ENCODE results near the gene CLMN.

Gene CLMN

DNA sequence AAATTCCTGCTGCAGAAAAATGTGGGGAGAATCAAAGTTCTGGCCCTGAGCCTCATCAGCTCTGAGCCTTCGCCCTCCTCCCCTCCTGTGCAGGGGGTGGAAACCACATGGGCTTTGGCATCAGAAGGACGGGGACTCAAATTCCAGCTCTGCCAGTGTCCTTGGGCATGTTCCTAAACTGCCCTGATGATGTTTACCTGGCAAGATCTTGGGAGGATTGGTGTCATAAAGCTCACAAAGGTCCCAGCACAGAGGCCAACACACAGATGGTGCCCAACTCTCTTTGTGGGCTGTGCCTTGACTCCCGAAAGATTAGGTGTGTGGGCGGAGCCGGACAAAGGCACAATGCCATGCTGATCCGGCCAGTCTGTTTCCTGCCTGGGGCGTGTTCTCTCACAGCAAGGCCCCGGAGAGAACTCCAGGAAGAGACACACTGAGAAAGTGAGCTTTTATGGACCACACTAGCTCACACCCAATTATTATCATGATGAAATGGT, 20.5 kb upstream of the CLMN start:
- no peak for DNase-seq

DNA sequence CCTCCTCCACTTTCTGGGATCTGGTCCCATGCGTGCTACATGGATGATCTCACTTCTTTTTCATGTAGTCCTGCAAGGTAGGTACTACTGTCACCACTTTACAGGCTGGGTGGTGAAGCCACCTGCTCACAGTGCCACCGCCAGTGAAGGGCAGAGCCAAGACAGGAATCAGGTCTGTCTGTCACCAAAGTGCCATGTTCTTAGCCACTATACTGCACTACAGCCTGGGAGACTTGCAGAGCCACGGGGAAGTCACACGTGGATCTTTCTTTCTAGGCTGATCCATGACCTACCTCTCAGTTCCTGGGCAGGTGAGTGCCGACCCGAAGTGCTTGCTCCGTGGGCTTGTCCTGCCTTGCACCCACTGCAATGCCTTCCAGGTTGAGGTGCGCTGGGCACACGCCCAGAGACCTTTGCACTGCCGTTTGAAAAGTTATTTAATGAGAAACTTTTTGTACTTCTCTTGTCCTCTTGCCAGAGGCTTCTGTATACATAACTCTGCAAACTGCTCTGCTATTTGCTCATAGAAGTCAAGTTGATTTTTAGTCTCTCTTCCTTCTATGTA, 19.7 kb upstream of the CLMN start:
- no peak for DNase-seq

DNA sequence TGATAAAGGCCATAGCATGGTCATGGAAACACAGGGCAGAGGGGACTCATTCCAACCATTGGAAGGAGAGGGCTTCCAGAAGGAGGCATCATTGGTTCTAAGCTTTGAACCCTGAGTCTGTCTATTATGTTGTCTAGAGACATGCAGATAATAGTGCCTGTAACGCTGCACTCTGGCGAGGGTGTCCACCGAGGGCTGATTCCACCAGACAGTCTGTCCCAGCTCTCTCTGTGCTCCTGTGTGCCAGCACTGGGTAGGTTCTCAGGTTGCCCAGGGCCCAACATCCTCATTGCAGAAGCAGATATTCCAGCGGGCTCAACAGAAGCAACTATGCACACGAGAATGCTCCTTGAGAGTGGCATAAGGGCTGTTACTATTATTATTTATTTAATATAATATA, 18.7 kb upstream of the CLMN start:
- DNase-seq = no peak

DNA sequence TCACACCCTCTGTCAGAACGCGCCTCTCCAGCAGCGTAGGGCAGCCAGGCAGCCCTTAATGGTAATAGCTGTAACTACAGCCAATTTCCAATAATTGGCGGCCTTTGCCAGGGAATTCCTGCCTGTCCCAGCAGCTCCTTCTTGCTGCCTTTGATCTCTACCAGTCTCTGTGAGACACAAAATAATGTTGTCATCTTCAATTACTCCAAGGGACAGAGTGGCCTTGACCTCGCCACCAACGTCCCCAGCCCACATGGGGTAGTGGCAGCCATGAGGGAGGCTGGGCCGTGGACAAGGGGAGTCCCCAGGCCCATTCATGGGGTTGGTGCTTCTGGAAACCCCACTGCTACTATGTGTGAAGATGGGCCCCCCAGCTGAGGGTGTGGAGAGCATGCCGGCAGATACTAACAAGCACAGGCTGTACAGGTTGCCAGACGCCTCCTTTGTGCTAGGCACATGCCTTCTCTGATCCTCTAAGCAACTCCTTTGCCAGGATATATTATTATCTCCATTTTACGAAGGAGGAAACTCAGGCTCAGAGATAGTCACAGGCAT, 17.4 kb upstream of the CLMN start:
- DNase-seq = no peak

DNA sequence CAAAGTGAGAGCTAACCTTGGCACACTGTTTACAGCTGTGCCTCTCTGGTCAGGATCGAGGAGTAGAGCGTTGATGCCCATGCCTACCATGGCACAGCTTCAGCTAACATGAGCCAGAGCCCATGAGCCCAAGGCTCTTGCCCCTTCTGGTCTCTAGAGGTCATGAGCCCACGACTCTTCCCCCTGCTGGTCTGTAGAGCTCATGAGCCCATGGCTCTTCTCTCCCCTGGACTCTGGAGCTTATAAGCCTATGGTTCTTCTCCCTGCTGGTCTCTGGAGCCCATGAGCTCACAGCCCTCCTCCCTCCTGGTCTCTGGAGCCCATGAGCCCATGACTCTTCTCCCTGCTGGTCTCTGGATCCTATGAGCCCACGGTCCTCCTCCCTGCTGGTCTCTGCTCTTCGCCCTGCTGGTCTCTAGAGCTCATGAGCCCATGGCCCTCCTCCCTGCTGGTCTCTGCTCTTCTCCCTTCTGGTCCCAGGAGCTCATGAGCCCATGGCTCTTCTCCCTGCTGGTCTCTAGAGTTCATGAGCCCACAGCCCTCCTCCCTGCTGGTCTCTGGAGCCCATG, 16.6 kb upstream of the CLMN start:
- no peak for DNase-seq

DNA sequence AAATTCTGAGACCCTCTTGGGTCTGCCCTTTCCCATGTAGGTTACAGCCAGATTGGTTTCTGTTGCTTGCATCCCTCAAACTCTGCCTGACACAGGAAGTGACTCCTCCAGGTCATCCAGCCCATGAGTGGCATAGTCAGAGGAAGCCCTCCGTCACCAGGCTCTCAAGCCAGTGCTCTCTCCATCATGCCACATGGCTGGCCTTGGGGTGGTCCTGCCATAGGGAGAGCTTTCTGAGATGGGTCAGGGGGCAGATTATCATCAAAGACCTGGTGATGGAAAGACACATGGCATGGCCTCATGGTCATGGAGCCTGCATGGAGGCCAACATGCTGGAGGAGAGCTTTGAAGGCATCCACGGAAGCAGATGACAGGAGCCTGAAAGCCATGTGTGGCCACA, 15.4 kb upstream of the CLMN start:
- DNase-seq = no peak

DNA sequence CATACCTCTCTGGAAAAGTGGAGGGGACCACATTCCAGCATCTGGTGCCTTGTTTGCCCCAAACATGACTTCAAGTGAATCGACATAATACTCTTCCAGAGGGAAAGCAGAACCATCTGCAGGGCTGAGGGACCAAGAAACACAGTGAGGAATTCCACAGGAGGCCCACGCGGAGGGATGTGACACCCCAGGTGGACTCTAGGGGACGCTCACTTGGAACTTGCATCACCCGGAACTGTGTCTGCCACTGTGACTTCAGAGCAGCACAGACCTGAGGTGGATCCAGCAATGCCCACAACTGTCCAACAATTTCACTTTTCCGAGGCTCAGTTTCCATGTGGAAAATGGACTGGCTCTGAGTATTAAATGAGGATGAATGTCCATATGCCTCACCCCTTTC, 14.3 kb upstream of the CLMN start:
- no peak for DNase-seq

DNA sequence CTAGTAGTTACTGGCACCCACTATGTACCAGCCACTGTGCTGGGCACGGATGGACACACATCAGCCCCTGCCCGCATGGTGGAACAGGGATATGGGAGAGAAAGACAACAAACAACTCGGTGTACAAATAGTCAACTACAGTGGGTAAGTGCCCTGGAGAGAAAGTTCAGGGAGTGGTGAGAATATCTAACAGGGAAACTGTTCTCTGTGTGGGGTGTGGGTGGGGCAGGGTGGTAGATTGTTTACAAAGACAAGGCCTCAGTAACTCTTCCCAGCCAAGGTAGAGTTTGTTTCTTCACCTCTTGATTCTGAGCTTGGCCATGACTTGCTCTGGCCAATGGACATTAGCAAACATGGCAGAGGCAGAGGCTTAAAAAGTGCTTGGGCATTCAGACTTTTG, 12.9 kb upstream of the CLMN start:
- no peak for DNase-seq

DNA sequence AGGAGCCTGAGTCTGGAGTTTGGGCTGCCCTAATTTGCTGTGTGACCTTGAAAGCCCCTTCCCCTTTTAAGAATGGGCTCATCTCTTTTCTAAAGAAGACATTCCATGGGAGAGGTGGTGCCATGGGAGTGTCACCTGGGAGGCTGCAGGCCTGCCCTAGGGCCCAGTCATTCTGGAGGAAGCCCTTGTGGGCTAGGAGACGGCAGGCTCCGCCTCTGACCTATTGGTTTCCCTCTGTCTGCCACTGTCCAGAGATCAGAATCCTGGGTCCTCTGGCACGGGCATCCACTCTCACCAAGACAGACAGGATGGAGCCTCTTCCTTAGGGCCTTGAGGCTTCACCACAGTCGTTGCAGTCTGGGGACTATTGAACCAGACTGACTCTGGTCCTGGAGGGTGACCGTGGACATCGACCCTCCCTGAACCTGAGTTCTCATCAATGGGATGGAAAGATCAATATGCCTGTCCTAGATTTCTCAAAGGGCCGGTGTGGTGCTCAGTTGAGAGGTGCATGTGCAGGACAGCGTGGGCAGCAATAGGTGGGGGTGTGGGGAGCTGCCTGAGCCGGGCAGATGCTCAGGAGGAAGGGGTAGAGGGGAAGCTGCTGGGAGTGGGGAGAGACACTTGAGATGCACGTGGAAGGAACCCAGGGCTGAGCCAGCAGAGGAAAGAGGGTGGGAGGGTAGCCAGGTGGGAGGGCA, 12.2 kb upstream of the CLMN start:
- DNase-seq = no peak

DNA sequence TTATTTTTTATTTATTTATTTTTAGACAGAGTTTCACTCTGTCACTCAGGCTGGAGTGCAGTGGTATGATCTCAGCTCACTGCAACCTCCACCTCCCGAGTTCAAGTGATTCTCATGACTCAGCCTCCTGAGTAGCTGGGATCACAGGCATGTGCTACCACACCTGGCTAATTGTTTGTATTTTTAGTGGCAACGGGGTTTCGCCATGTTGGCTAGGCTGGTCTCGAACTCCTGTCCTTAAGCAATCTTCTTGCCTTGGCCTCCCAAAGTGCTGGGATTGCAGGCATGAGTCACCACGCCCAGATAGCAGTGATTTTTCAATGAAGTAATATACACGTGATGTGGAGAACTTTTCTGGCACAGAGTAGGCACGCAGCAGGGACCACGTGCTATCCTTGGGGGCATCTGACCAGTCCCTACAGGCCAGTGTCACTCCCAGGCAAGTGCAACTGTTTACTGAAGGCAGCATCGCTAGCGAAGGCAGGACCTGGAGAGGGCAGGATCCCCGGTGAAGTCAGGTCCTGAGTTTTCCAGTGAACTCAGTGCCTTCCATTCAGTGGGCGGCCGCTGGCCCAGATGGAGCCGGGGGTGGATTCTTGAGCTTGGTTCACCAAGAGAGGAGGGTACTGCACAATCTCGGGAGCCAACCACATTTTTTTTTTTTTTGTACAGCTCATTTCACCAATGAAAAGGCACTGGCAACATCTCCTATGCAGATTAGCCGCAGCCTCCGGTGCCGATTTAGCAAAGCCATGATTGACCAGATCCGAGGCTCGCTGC, 11.1 kb upstream of the CLMN start:
- DNase-seq = no peak

DNA sequence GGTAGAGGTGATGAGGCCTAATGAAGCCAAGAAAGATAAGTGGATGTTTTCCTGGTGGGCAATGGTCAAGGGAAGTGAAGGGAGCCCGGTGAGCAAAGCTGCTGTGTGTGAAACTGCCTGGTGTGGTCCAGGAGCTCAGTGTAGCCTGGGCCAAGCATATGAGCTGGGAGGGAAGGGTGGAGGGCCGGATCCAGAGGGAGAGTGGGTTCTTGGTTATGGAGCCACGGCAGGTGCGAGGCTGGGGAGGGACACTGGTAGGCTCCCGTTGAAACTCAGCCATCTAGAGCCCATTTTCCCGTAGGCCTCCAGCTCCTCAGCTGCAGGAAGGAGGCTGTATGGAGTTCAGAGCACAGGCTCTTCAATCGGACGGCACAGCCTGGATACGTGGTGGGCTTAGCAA, 10.2 kb upstream of the CLMN start:
- no peak for DNase-seq

DNA sequence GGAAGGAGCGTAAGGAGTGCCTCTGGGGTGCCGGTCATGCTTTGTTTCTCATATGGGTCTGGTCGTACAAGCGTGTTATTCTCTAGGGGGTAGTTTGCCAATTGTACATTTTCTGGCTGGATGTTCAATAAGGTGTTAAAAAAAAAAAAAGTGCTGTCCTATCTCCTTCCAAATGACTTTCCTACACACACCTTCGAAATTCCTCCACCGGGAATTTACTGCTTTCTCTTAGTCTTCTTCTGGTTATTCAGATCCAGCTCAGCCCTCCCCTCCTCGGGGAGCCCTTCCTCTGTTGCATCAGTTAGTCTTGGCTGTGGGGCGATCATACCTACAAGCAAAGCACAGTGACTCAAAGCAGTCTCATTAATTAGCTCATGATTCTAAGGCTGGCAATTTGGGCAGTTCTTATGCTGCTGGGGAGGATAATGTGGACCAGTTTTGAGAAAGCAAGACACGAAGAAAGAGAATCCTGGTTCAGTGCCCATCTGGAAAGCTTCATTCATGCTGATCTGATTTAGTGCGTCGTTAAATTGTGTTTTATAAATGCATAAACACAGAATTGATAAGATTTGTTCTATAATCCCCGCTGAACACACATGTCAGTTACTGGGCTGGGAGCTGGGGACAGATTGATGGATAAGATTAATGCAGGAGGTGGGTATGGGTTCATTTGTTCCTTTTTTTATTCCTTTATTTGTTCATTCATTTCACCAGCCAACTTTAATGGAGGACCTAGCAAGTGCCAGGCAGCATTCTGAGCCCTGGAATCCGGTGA, 9.2 kb upstream of the CLMN start:
- no peak for DNase-seq

DNA sequence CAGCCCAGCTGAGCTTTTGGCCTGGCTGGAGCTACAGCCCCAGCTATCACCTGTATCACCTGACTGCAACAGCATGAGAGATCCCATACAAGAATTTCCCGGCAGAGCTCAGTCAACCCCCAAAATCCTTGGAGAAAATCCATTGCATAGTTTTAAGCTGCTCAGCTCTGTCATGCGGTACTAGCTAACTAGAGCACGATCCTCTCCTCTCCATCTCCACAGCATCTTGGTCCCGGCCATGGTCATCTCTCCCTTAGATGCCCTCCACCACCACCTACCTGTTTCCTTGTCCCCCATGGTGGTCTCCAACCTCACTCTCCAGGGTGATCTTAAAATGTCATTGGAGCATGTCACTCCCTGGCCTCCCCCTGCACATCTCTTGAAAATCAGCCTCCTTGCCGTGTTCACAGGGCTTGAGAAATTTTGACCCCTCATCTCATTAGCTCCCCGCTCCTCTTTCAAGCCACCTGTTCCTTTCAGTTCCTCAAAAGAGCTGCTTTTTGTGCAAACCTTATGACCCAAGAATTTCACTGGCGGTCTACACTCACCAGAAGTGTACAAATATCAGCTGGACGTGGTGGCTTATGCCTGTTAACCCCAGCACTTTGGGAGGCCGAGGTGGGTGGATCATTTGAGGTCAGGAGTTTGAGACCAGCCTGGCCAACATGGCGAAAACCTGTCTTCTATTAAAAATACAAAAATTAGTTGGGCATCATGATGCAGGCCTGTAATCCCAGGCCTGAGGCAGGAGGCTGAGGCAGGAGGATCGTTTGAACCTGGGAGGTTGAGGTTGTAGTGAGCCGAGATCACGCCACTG, 8.1 kb upstream of the CLMN start:
- DNase-seq = no peak

DNA sequence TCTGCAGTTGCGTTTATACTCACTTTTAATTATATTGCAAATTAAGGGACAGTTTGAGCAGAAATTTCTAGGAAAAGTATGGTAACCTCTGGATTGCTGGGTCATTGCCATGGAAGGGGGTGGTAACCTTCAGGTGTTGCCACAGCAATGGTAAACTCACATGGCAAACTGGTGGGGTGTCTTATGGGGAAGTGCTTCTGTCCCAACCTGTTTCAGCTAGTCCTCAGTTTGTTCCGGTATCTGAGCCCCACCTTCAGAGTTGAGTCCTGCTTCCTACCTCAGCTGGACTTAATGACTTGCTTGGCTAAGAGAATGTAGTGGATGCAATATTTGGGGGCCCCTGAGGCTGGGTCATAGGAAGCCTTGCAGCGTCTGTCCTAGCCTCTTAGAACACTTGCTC, 7.3 kb upstream of the CLMN start:
- no peak for DNase-seq

DNA sequence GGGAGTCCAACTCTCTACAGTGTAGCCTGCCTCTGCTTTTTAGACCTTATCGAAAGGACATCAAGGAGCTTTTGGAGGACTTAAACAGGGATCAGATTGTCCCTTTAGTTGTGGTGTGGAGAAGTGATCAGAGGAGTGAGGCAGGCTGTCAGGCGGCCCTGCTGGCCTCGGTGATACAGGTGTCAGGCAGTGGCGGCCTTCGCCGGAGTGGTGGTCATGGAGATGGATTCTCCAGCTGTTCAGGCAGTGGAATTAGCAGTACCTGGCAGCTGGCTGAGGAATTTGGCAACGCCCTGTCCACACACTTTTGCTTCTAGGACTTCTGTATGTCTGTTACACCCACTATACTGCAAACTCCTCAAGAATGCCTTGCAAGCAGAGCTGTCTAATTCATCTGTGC, 4.2 kb upstream of the CLMN start:
- no peak for DNase-seq

DNA sequence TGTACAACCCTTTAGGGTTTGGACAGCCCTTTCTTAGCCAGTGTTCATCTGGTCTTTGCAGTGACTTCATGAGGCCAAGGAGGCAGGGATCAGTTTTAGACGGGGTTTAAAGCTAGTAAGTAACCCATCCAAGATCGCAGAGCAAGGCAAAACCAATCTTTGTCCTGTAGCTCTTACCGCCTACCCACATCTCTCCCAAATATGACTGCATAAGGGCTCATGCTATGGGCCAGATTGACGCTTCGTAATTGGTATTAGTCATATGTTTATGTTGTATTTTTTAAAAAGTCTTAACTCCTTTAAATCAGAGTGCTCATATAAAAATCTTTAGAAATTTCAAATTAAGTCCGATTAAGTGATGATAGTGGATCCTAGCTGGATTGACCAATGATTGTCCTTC, 3.7 kb upstream of the CLMN start:
- no peak for DNase-seq

DNA sequence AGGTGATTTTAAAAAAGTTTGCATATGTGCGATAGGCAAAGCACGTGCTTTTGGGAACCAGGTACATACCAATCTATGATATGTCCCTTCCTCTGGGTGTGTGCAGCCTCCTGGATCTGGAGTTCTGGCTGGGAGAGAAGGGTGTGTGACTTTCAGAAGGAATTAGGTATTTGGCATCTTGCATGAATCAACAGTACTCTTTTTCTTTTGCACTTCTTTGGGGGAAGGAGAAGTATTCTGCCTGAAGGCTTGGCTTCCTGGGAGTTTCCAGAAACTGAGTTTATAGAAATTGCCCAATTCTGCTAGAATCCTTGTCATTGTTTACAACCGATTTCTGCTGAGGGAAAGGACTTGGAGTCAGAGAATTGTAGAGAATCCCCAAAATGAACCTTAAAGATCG, 2.9 kb upstream of the CLMN start:
- DNase-seq = no peak

DNA sequence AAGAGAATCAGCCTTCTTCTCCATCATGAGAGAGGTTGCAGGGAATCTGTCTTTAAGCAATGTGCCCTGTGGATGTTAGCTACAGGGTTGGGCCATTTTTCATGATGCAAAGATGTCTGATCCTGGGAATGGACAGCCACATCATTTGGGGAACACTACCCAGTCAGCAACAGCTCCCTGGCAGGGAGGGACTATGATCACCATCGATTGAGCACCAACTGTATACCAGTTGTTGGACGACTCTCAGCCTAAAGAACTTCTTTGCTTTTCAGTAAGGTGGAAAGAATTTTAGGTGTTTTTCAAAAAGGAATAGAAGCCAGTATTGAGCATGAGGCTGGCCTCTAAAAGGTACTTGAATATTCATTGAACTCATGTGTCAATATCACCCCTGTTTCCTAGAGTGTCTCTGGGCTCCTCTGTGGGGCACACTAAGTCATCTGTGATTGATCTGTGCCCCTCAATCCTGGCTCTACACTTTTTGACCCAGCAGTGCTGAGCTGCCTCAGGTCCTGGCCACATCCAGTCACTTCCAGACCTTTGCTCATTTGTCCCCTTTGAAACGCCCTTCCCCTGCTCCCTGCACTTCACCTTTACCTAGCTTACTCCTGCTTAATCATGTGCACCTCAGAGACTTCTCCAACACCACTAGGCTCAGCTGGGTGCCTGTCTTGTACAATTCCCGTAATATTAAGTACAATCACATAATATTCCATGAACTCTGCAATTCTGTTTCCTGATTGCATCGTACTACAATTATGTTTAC, 2.2 kb upstream of the CLMN start:
- no peak for DNase-seq

DNA sequence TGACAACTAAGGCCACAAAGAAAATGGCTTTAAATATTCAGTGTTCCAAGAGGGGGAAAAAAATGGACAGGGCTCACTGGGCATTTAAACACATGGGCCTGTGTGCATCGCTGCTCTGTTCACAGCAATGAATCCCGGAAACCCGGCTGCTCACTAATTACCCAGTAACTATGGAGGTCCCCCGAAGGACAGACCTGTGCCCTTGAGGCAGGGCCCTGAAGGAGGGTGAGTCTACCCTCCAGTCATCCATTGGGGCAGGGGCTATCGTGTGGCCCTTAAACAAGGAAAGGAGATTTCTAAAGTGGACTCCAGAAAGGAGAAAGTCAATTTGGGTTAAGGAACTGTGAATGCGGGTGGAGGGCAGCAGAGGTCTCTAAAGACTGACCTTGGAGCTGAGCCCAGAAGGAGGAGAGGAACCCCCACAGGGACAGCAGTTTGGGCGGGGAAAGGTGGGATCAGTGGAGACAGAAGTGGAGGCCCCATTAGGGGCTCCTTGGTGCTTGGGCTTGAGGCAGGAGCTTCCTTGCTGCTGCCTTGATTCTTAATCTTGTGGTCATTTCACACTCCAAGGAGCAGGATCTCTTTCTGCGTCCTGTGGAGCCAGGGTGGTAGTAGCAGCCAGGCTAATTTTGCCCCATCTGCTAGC, 1.4 kb upstream of the CLMN start:
- no peak for DNase-seq

DNA sequence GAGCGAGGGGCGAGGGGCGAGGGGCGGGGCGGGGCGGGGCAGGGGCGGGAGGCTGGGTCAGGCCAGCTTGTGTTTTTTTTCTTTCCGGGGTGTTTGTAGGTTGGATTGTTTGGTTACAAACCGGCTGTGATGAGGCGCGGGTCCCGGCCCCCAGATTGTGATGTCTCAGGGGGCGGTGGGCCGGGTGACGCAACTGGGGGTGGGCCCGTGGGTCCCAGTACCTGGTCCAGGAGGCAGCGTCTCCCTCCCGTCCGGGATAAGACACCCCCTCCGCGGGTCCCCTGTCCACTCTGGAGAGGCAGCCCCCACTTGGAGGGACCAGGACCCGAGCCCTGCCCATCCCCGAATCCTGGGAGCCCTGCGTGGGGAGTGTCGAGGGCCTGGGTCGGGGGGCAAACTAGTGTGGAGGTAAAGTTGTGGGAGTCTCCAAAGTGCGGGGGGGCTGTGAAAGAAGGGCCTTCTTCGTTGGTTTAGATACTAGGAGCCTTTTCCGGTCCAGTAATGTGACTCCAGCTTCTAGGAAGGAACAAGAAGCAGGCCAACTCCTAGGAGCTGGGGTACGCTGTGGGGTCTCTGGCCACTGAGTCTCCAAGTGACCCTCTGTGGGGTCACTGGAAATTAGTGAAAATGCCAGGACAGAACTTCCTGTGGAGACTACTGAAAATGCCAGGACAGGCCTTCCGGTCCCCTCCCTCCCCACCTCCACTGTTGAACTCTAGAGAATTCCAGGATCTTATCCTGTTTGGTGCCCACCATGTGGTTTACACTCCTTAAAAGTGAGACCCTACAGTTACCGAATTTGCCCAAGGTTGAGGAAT, 579 bp upstream of the CLMN start:
- no peak for DNase-seq
